ENCODE results near the gene HOXC4.

The HOXC4 gene

GRCh38 chr12:54029529-54030441 is 23.9 kb upstream of the HOXC4 start:
- no peak overlapping the region for H3K4me3 ChIP-seq (ENCODE audit: low read length)
- TF ChIP-seq ZNF274 (IDR thresholded peaks at IDR 0.05; ENCODE audit: low read depth, low read length): no peak

DNA sequence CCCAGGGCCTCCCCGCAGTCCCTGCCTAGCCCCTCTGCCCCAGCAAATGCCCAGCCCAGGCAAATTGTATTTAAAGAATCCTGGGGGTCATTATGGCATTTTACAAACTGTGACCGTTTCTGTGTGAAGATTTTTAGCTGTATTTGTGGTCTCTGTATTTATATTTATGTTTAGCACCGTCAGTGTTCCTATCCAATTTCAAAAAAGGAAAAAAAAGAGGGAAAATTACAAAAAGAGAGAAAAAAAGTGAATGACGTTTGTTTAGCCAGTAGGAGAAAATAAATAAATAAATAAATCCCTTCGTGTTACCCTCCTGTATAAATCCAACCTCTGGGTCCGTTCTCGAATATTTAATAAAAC is 23.2 kb upstream of the HOXC4 start:
- no peak overlapping the region for H3K4me3 ChIP-seq (ENCODE audit: low read length)
- TF ChIP-seq ZNF274 (IDR thresholded peaks at IDR 0.05; ENCODE audit: low read depth, low read length): no peak

DNA sequence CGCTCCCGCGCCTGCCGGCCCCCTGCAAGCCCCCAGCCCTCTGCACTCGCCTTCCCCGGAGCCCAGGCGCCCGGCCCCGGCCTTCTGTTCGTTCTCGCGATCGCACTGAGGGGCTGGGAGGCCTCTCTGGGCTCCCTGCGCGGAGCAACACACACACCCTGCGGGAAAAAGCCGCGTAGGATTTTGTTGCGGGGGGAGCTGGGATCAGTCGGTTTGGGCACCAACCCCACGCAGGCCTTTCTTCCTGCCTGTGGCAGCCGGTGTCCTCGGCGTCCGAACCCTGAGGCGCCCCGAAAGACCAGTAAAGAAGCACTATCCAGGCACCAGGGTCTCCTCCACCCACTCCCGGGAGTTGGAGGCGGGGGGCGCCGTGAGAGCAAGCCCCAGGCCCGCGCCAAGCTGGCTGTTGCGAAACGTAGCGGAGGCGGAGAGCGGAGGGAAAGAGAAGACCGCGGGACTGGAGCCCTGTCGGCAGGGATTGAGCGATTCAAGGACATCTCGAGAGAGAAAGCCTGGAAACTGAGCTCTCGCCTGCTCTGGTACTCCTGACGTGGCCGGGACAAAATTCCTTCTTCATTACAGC is 22.7 kb upstream of the HOXC4 start:
- H3K4me3 ChIP-seq (ENCODE audit: low read length): no peak overlapping the region
- TF ChIP-seq ZNF274 (IDR thresholded peaks at IDR 0.05; ENCODE audit: low read depth, low read length): no peak

- TF ChIP-seq ZNF274 (IDR thresholded peaks at IDR 0.05; ENCODE audit: low read depth, low read length): no peak
- no peak overlapping the region for H3K4me3 ChIP-seq (ENCODE audit: low read length)
Measured at GRCh38 chr12:54031480-54031879, 22.2 kb upstream of the HOXC4 start.

DNA sequence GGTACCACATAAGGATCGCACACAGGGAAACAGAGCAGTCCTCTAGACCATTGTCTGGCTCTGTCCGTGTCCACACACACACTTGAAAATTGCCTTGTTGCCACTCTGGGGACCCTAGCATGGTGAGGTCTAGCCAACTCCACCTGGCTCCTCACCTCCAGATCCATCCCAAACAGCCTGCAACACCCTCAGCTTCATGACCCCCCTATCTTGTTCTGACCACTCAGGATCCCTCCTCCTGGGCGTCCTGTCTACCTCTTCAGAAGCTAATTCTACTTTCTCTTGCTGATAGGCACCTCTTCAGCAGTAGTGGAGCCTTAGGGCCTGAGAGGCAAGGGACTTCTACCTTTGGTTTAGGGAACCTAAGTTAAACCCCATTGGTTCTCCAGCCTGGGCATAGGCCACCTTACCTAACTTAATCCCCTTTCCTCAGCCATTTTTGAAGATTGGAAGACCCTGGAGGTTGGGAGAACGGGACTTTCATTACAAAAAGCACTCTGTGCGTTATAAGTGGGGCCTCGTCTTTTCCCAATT is 21.5 kb upstream of the HOXC4 start:
- no peak overlapping the region for H3K4me3 ChIP-seq (ENCODE audit: low read length)
- no peak for TF ChIP-seq ZNF274 (IDR thresholded peaks at IDR 0.05; ENCODE audit: low read depth, low read length)

- TF ChIP-seq ZNF274 (IDR thresholded peaks at IDR 0.05; ENCODE audit: low read depth, low read length): no peak
- H3K4me3 ChIP-seq (ENCODE audit: low read length): no peak within 1 kb of the TSS
Measured at GRCh38 chr12:54032627-54033100, 21.0 kb upstream of the HOXC4 start, which contains the start of gene HOXC5. TSS of gene HOXC5 (plus strand) at chr12:54033050. CDS start at chr12:54033123, 73 bp downstream.

- TF ChIP-seq ZNF274 (IDR thresholded peaks at IDR 0.05; ENCODE audit: low read depth, low read length): no peak
- H3K4me3 ChIP-seq (ENCODE audit: low read length): no peak overlapping the region
Measured at GRCh38 chr12:54033106-54033979, 20.3 kb upstream of the HOXC4 start.

DNA sequence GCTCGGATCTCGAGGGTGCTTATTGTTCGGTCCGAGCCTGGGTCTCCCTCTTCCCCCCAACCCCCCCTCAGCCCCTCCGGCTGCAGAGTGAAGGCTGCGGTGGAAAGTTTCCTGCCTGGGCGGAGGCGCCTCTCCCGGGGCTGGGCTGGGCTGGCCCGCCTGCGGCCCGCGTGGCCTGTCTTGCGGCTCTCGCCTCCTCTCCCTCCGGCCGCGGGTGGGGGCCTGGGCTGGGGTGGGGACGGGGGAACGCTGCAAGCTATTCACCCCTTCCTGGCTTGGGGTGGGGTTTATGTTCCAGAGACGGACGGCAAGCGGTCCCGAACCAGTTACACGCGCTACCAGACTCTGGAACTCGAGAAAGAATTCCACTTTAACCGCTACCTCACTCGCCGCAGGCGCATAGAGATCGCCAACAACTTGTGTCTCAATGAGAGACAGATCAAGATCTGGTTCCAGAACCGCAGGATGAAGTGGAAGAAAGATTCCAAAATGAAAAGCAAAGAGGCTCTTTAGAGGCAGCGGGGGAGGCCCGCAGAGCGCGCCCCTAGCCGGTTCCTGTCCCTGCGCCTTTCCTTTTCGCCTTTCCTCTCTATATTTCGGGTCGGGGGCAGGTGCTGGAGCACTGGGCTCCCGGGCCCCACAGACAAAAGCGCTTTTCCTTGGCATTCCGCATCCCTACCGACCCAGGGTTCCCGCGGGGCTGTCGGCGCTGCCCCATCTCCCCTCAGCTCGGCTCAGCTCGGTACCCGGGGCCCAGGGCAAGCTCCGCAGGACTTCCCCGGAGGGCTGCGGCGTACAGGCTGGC is 19.5 kb upstream of the HOXC4 start:
- no peak for TF ChIP-seq ZNF274 (IDR thresholded peaks at IDR 0.05; ENCODE audit: low read depth, low read length)
- H3K4me3 ChIP-seq (ENCODE audit: low read length): no peak overlapping the region

DNA sequence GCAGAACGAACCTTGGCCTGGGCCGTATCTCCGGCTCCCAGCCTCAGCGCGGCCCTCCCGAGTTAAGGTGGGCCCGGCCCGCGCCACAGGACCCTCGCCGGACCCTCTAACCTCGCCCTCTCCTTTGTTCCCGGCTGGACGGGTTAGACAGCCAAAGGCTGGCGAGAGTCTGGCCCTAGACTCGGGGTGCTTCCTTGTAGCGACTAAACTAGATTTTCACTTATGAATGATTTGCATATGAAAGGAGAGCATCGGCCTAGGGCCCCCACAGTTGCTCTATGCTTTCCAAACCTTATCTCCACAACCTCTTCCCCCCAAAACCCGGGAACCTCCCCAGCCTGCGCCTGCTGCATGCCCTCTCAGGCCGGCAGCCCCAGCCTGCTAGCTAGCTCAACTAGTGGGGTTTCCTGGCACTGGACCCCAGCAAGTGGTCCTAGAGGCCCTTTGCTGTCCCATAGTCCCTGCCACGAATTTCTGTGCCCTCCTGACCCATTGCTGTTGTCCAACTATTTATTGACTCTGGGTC is 18.8 kb upstream of the HOXC4 start:
- TF ChIP-seq ZNF274 (IDR thresholded peaks at IDR 0.05; ENCODE audit: low read depth, low read length): no peak
- no peak overlapping the region for H3K4me3 ChIP-seq (ENCODE audit: low read length)

DNA sequence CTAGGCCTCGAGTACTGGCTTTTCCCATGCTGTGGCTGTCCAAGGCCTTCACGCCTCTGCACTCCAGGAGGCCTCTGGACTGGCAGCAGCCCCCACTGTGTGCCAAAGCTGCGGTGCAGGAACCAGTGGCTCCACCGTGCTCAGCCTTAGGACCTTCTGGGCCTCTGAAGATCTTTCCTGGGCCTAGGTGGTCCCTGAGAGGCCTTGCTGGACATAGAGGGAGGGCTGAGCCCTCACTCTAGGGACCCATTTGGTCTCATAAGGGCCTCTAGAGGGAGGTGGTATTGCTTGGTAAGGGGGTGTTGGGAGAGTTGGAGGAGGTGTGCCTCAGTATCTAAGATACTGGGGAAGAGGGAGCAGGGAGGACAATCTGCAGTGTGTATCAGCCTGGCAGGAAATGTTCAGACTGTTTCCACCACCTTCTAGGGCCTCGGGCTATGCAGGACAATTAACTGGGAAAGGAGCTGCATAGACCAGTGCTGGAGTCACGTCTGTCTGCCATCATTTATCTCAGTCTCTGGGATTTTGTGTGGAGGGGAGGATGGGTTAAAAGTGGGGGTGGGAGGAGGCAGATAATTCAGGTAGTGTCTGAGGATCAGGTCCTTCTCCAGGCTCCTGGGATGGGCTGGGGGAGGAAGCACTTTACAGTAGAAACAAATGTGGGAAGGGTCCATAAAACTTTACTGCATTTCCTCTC is 17.9 kb upstream of the HOXC4 start:
- no peak for TF ChIP-seq ZNF274 (IDR thresholded peaks at IDR 0.05; ENCODE audit: low read depth, low read length)
- H3K4me3 ChIP-seq (ENCODE audit: low read length): no peak overlapping the region

- no peak overlapping the region for H3K4me3 ChIP-seq (ENCODE audit: low read length)
- TF ChIP-seq ZNF274 (IDR thresholded peaks at IDR 0.05; ENCODE audit: low read depth, low read length): no peak
Measured at GRCh38 chr12:54036620-54037359, 16.8 kb upstream of the HOXC4 start.

All from GM08714 (cell line).